ENCODE data around the gene OR51D1.

DNA sequence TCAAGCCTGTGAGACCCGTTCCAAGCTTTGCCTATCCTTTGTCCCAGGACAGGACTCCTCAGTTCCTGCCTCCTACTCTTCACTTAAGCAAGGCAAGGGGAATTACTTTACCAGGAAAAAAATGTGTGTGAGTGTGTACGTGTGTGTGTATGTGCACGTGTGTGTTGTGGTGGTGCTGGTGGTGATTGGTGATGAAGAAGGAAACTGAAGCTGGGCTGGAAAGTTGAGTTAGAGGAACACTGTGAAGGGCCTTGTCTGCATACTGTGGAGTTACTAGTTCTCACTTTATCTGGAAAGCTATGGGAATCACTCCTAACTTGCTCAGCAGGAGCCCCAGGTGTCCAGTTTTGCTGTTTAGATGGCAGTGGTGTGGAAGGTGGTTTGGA is 378 bp downstream of the OR51D1 start:
- no peak for TF ChIP-seq POLR2A (IDR thresholded peaks at IDR 0.05)
- TF ChIP-seq, protein P1, sequence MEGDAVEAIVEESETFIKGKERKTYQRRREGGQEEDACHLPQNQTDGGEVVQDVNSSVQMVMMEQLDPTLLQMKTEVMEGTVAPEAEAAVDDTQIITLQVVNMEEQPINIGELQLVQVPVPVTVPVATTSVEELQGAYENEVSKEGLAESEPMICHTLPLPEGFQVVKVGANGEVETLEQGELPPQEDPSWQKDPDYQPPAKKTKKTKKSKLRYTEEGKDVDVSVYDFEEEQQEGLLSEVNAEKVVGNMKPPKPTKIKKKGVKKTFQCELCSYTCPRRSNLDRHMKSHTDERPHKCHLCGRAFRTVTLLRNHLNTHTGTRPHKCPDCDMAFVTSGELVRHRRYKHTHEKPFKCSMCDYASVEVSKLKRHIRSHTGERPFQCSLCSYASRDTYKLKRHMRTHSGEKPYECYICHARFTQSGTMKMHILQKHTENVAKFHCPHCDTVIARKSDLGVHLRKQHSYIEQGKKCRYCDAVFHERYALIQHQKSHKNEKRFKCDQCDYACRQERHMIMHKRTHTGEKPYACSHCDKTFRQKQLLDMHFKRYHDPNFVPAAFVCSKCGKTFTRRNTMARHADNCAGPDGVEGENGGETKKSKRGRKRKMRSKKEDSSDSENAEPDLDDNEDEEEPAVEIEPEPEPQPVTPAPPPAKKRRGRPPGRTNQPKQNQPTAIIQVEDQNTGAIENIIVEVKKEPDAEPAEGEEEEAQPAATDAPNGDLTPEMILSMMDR (IDR thresholded peaks at IDR 0.05): no peak

Measured in sigmoid colon (tissue), 3 donors.